Lower lobe of right lung (tissue), 2 donors: ENCODE measurements around the gene GRID1. TPM values are rescaled to one million over a fixed set of nuclear protein-coding genes. Genes with fewer than 3 reads are reported as not detected.

Experiments used
- ATAC-seq, 2 donors: fragments of 200-7000 bp; cut with Tn5 transposase; one replicate each; pipeline ENCODE4 v1.9.1; 2020 to 2022; ENCODE audit warnings: mild to moderate bottlenecking in 2 of 2, moderate library complexity in 2 of 2
- DNase-seq: peaks from one replicate; pipeline ENCODE4 v3.0.0-alpha.2; 2020
- H3K27ac ChIP-seq: fragments of 200-600 bp; one replicate; pipeline ENCODE4 v1.8.0; 2022
- H3K27me3 ChIP-seq: fragments of 200-600 bp; one replicate; pipeline ENCODE4 v1.8.0; 2022; ENCODE audit warnings: low read depth
- H3K36me3 ChIP-seq: fragments of 200-600 bp; one replicate; pipeline ENCODE4 v1.8.0; 2022; ENCODE audit warnings: mild to moderate bottlenecking
- H3K4me1 ChIP-seq: fragments of 200-600 bp; one replicate; pipeline ENCODE4 v1.8.0; 2022
- H3K4me3 ChIP-seq: fragments of 200-600 bp; one replicate; pipeline ENCODE4 v1.8.0; 2022; ENCODE audit warnings: mild to moderate bottlenecking
- H3K9me3 ChIP-seq: fragments of 200-600 bp; one replicate; pipeline ENCODE4 v1.8.0; 2022
- CTCF ChIP-seq: fragments of 200-600 bp; IDR thresholded peaks from one replicate; pipeline ENCODE4 v1.8.0; 2022; ENCODE audit warnings: antibody characterized with exemption, mild to moderate bottlenecking
- intact Hi-C: fragments of 100-400 bp; cut with DNase I; formaldehyde crosslinking; loops from one replicate; pipeline ENCODE4 v1.11.0; 2022
- total RNA-seq: library from RNA; stranded (reverse); fragmentation: NEBNext Ultra II Directional; extraction: Animal tissue kit (Norgen Biotek cat#: 25700); gene quantifications from one replicate; pipeline ENCODE4 v1.2.1, GENCODE V29; 2021
- donor health status: DM: no; HTN: yes; CAD: no; lungs with severe emphysema.

Gene GRID1
- total RNA-seq, 1 donor from 2014 or later, result 2.5 TPM

- no peak for DNase-seq
- ATAC-seq, result no peak
- no peak for TF ChIP-seq CTCF
- Histone ChIP-seq H3K27me3 (no peaks in the 10 kb centered on the region), H3K4me1 (peaks cover 10% of the 10 kb centered on the region), H3K9me3 (no peaks in the 10 kb centered on the region), H3K27ac (no peak overlapping the region), H3K36me3 (no peaks in the 10 kb centered on the region), H3K4me3 (no peak overlapping the region)
- intact Hi-C loops, result no loop called here
Measured at GRCh38 chr10:85787393-85787792, 579.2 kb downstream of the GRID1 start.

GRCh38 chr10:85786401-85786899 lies 580.1 kb downstream of the GRID1 start:
- no peak for ATAC-seq
- Histone ChIP-seq H3K9me3 (no peaks in the 10 kb centered on the region), H3K27me3 (no peaks in the 10 kb centered on the region), H3K27ac (no peak overlapping the region), H3K4me1 (peaks cover 9% of the 10 kb centered on the region), H3K36me3 (no peaks in the 10 kb centered on the region), H3K4me3 (no peak overlapping the region)
- DNase-seq, result no peak
- no peak for TF ChIP-seq CTCF
- intact Hi-C loops, result no loop called here

GRCh38 chr10:85784792-85785191 lies 581.8 kb downstream of the GRID1 start:
- no peaks in the 10 kb centered on the region for H3K36me3 ChIP-seq
- ATAC-seq, result no peak
- no peak overlapping the region for H3K4me3 ChIP-seq
- H3K27me3 ChIP-seq, result no peaks in the 10 kb centered on the region
- no peak for DNase-seq
- intact Hi-C loops, result no loop called here
- no peak for TF ChIP-seq CTCF
- peaks cover 2% of the 10 kb centered on the region for H3K4me1 ChIP-seq
- H3K27ac ChIP-seq, result no peak overlapping the region
- H3K9me3 ChIP-seq, result no peaks in the 10 kb centered on the region

GRCh38 chr10:85781404-85781803 lies 585.2 kb downstream of the GRID1 start:
- no peaks in the 10 kb centered on the region for H3K36me3 ChIP-seq
- ATAC-seq (no peak), DNase-seq (no peak)
- intact Hi-C loops, result no loop called here
- no peaks in the 10 kb centered on the region for H3K9me3 ChIP-seq
- H3K4me1 ChIP-seq, result no peaks in the 10 kb centered on the region
- TF ChIP-seq CTCF, result no peak
- H3K4me3 ChIP-seq, result no peak overlapping the region
- H3K27me3 ChIP-seq, result no peaks in the 10 kb centered on the region
- H3K27ac ChIP-seq, result no peak overlapping the region

- H3K36me3 ChIP-seq, result no peaks in the 10 kb centered on the region
- no peaks in the 10 kb centered on the region for H3K9me3 ChIP-seq
- no peaks in the 10 kb centered on the region for H3K27me3 ChIP-seq
- DNase-seq (no peak), ATAC-seq (no peak)
- H3K4me1 ChIP-seq, result no peaks in the 10 kb centered on the region
- H3K4me3 ChIP-seq, result no peak overlapping the region
- TF ChIP-seq CTCF, result no peak
- no peak overlapping the region for H3K27ac ChIP-seq
- intact Hi-C loops, result no loop called here
Measured at GRCh38 chr10:85778074-85778473, 588.5 kb downstream of the GRID1 start.

GRCh38 chr10:85767891-85768290 lies 598.7 kb downstream of the GRID1 start:
- H3K27me3 ChIP-seq, result no peaks in the 10 kb centered on the region
- no peaks in the 10 kb centered on the region for H3K4me1 ChIP-seq
- TF ChIP-seq CTCF, result no peak
- no peaks in the 10 kb centered on the region for H3K9me3 ChIP-seq
- no peak overlapping the region for H3K4me3 ChIP-seq
- DNase-seq (no peak), ATAC-seq (no peak)
- intact Hi-C loops, result no loop called here
- no peaks in the 10 kb centered on the region for H3K36me3 ChIP-seq
- no peak overlapping the region for H3K27ac ChIP-seq
